HG03064 (cell line): Measurements from ENCODE around the gene CCL27.
A peak's percentile ranks its signal among the peaks of the same experiment; 100 is the strongest.

Source experiments
- ATAC-seq: cut with Tn5 transposase; IDR thresholded peaks from one replicate; pipeline ENCODE4 v1.9.1; 2021; ENCODE audit warnings: low read depth; ENCODE audit not compliant: unreplicated experiment

CCL27 gene

DNA sequence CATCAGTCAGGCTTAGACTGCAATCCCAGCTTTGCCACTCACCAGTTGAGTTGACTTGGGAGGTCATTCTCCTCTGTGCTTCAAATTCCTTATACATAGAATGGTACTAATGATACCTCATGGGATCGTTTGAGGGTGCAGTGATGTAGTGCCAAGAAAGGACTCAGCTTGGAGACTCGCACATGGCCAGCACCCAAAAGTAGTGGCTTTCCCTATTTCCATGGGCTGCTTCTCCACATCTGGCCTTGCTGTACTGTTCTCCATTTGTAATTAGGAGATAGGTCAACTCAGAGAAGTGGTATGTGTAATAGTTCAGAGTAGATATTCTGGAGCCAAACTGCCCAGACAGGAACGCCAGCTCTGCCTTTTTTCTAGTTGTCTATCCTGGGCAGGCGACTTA, 23.1 kb upstream of the CCL27 start:
- ATAC-seq, result no peak

DNA sequence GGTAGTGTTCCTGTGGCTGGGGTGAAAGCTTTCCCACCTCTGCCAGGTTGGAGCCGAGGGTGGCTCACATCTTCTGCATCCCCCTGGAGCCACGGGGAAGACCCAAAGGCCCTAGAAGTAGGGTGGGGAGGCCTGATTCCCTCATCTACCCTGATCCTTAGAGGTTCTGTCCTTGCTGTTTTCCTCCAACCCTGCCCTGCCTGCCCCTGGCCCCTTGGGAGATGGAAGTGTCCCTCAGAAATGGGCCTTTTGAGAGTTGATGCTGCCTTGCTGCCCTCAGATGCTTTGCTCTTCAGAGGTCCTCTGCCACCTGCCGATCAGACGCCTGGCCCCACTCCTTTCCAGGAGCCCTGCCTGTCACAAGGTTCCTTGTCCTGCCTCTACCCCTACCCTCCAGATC, 22.4 kb upstream of the CCL27 start:
- no peak for ATAC-seq

DNA sequence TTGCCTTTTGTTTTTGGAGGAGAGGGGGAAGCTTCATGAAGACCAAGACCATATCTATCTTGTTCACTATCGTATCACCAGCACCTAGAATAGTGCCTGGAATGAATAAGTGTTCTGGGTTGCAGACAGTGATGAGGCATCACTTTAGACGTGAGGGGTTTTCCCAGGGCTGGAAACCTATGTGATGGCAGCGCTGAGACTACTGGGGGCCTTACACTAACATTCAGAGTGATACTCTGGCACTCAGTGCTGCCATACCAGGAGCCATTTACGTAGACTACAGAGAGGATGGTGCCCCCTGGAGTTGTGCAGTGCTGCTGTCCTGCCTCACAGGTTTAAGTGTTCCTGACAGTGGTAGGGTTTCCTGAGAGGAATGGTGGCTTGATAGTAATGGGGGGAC, 21.7 kb upstream of the CCL27 start:
- ATAC-seq, result no peak

DNA sequence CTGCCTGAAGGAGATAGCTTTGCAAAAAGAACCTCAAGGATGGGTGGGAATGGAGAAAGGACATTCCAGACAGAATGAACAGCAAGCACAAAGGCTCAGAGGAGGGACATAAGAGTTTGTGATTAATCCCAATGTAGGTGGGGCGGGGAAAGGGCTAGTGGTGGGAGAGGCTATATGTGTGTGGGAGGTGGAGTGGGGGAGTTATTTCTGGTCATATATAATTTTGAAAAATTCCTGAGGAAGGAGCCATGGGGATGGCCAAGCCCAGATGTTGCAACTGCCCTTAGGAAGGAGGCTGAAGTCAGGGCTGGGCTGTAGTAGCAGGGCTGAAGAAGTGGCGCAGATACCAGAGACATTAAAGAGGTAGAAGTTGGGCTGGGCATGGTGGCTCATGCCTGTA, 13.4 kb upstream of the CCL27 start:
- ATAC-seq, result no peak

DNA sequence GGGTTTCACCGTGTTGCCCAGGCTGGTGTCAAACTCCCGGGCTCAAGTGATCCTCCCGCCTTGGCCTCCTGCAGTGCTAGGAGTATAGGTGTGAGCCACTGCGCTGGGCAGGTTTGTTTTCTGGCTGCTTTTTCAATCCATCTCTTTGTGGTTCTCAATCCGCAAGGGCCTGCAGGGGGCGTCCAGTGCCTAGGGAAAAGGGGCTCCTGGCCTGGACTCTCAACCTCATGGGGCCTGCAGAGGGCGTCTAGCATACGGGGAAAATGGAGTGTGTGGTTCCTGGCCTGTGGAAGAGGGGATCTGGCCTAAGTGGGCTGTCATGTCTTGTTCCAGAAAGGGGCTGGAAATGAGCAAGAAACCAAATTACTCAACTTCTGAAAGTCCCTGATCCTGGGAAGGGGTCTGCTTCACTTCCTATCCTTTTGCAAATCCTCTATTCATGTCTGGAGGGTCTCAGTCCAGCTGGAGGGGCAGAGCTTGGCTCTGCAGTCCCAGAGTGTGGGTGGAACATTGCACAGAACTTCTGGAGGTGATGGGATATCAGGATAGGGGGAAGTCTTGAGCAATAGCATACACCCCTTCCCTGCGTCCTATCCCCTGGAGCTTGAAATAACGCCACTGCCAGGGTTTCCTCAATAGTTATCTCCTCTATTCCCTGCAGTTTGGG, 12.7 kb upstream of the CCL27 start:
- ATAC-seq, result no peak

DNA sequence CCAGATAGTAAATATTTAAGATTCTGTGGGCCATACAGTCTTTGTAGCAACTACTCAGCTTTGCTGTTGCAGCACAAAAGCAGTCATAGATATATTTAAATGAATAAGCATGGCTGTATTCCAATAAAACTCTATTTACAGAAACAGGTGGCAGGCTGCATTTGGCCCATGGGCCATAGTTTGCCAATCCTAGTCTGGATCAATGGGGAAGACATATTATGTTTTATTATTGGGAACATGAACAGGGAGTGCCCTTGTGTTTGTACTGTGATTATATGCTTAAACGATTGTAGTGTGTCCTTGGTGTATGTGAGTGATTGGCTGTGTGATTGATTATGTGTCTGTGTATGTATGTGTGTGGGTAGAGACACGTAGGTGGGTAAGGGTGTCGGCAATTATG, 12.0 kb upstream of the CCL27 start:
- no peak for ATAC-seq

DNA sequence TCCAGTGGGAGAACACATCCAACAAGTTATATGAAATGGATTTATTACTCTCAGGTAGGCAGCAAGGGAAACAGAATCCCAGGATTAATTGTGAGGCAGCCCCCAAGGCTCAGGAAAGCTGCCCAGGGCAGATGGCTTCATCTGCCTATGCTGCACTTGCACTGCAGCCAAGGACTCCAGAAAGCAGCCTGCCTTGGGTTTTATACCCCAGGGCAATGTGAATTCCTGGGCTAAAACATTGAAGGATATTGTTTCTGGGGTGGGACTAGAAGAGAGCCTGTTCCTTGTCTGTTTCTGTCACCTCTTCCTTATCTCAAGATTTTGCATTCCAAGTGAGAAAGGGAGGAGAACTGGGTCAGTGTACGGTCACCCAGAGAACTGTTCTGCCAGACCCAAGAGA, 8.8 kb upstream of the CCL27 start:
- ATAC-seq, result no peak

DNA sequence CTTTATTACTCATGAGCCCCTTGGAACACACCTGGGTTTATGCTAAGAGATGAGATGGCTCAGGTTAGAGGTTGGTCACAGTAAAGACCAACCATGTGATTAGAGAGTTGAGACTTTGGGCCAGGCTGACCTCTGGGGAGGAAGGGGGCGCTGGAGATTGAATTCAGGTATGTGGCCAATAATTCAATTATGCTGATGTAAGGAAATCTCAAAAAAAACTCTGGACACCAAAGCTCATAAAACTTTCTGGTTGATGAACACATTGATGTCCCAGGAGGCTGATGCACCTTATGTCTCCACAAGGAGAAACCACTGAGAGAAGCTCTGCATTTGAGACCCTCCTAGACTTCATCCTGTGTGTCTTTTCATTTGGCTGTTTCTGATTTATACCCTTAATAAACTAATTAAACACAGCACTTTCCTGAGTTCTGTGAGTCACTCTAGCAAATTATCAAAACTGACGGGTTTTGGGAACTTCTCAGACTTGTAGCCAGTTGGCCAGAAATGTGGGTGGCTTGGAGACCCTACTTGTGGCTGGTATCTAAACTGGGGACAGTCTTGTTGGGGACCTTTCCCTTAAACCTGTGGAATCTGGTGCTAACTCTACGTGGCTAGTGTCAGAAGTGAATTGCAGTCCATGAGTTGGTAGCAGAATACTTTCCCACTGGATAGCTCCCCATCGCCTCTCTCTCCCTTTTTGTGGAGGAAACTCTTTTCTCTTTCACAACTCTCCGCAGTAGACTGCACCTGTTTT, 7.5 kb upstream of the CCL27 start:
- ATAC-seq, result no peak

DNA sequence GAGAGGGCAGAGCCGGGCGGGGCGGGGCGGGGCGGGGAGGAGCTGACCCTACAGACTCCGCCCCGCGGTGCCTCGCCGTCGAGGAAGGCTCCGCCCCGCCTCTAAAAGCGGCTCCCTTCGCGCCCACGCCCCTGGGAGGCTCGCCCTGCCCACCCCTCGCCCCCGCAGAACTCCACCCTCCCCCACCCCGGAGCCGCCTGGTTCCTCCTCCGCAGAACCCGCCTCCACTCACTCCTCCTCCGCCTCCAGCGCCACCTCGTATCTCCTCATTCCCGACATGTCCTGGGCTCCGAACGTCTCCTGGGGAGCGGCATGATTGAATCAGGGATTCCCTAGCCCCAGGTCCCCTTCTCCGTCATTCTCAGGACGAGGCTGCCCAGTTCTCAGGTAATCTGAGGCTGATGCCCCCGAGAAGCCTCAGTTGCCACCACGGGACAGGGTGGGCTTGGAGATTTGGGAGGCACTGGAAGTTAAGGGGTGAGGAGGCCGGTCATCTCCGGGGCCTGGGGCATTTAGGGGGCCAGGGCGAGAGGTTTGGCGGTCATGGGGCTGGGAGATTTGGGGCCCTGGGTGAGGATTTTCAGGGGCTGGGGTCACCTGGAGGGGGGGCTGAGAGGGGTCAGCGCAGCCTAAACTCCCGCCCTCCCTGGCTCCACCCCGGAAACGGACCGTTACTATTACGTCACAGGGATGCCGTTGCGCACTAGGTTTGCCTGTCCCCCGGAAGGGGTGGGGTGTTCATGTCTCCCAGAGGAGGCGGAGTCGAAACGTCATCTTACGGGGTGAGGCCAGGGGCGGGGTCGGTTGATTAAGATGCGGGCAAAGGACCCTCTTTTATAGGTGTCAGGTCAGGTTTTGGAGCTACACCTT, 3.2 kb upstream of the CCL27 start:
- ATAC-seq, result no peak

DNA sequence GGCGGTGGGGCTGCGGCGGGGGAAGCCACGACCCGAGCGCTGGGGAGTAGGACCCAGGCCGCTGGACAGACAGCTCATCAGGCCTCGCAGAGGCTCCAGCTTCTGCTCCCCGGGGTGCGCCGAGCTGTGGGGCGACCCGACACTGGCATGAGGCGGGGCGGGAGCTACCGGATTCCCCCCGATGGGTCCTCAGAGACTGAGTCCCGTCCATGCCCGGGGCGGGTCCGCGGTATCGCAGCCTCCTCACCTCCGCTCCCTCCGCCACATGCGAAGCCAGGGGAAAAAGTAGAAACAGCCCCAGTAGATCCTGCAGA, 2.6 kb upstream of the CCL27 start:
- no peak for ATAC-seq

DNA sequence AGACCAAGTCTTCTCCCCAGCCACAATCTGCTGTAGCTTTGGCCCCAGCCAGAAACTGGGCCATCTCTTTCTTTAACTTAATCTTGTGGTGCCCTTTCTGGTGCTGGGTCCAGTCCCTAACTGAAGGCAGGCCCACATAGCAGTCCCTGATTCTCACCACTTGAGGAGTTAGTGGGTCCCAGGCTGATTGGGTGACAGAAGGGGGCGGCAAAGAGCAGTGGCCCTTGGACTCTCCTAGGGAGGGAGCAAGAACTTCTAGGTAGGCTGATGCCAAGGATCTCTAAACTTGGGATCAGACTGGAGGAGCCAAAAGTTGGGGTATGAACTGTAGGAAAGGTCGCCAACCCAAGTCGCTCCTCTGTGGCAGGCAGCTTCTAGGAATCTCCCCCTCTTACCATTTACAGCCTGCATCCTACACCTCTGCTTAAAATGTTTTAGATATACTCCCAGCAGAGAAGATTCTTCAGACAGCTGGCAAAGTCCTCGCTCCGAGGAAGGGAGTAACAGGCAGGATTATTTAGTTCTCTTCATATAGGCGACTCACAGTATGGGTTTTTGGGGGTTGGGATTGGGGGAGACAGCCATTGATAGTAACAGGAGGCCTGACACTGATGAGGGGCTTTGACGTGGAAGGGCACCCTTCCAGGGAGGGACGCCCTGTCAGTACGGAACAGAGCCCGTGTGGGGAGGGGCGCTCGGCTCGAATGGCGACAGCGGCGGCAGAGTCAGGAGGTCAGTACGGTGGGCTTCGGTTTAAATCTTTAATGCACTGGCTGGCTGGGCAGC, 2.0 kb upstream of the CCL27 start:
- ATAC-seq, result peak; percentile 61

DNA sequence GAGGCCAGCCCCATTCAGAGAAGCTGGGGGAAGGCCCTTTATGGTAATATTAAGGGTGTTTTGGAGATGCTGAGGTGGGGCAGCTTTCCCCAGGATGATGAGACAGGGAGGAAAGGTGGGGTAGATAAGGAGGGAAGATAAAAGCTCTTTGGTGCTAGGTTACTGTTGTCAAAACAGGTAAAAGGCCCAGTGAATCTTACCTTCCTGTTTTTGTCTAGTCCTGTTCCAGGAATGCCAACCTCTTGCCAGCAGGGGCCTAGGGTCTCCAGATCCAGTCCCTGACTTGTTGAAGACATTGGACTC, 797 bp upstream of the CCL27 start:
- no peak for ATAC-seq

DNA sequence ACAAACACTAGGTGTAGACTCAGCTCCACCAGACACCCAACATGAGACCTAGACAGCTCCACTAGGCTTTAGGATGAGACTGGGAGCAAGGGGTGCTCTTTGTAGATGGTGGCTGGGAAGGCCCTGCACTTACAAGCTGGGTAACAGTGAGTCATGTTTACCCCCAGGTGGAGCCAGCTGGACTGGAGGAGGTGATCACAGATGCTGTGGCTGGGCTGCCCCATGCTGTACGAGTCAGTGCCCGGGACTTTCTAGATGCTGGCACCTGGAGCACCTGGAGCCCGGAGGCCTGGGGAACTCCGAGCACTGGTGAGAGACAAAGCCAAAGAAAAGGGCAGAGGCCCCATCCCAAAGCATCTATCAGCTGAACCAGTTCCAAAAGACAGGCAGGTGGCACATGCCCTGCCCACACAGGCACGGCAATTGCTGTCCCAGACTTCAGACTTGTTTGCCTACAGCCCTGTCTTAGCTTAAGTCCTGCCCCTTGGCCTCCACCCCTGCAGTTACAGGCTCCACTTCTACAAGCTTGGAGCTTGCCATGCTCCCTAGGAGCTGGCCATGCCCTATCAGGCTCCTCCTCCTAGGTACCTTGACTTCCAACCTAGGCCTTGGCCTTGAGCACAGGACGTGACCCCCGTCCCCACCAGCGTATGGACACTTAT, 2.7 kb downstream of the CCL27 start:
- ATAC-seq, result no peak

DNA sequence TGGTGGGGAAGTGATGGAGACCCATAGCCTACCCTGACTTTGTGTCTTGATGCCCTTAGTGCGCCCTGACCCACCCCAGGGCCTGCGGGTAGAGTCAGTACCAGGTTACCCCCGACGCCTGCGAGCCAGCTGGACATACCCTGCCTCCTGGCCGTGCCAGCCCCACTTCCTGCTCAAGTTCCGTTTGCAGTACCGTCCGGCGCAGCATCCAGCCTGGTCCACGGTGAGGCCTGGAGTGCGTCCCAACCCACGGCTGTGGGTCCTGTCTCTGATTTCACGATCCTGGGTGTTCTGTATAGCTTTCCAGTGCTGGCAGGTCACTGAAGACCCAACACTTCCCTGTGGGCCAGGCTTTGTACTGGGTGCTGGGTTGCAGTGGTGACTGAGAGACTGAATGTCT, 4.0 kb downstream of the CCL27 start:
- ATAC-seq, result no peak

DNA sequence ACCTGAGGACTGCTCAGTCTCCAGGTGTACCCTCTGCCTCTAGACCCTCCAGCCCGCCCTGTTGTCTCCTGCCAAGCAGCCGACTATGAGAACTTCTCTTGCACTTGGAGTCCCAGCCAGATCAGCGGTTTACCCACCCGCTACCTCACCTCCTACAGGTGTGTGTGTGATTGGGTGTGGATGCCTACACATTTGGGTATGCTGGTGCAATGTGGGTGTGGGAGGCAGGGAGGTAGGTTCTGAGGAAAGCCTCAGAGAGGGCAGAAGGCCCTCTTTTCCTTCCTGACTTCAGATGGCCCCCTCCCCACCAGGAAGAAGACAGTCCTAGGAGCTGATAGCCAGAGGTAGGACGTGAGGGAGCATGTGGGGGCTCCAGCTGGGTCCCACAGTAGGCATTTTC, 5.5 kb downstream of the CCL27 start:
- ATAC-seq, result no peak

DNA sequence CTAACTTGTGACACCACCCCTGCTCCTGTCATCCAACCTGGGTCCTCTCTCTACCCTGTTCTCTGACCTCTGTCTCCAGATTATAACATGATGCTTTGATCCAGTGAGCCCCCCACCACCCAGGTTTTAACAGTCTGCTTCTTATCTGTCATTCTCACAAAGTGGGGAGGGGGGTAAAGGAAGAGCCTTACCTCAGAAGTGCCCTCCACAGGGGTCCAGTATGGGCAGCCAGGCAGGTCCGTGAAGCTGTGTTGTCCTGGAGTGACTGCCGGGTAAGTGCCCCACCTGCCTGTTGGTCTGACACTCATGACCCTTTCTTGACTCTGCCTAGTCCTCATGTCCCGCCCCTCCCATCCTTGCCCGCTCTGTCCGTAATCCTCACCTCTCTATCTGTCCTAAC, 7.1 kb downstream of the CCL27 start:
- no peak for ATAC-seq

DNA sequence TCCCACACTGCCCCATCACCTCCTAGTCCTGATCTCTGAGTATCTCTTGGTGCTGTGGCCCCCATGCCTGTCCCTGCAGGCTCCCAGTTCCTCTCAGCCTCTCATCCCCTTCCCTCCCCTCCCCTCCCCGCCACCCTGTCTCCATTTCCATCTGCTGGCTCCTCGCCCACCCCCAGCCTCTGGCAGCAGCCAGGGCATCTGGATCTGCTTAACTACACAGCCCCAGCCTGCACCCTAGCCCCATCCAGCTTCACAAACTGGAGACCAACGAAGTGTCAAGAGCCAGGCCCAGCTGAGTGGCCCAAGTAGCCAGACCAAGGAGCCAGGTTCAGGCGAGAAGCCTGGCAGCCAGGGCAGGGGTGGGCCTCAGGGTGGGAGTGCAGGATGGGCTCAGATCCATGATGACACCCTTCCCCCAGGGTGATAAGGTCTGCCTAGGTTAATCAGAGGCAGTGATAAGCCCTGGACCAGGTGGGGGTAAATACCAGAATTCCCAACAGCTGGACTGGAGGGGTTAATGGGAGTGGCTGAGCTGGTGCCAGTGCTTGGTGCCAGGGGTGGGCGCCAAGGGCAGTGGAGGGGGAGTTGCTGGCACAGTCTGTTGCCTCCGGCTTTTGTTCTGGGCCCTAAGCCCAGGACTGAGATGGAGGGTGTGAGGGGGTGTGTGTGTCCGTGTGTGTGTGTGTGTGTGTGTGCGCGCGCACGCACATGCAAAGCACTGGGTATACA, 8.0 kb downstream of the CCL27 start:
- no peak for ATAC-seq

DNA sequence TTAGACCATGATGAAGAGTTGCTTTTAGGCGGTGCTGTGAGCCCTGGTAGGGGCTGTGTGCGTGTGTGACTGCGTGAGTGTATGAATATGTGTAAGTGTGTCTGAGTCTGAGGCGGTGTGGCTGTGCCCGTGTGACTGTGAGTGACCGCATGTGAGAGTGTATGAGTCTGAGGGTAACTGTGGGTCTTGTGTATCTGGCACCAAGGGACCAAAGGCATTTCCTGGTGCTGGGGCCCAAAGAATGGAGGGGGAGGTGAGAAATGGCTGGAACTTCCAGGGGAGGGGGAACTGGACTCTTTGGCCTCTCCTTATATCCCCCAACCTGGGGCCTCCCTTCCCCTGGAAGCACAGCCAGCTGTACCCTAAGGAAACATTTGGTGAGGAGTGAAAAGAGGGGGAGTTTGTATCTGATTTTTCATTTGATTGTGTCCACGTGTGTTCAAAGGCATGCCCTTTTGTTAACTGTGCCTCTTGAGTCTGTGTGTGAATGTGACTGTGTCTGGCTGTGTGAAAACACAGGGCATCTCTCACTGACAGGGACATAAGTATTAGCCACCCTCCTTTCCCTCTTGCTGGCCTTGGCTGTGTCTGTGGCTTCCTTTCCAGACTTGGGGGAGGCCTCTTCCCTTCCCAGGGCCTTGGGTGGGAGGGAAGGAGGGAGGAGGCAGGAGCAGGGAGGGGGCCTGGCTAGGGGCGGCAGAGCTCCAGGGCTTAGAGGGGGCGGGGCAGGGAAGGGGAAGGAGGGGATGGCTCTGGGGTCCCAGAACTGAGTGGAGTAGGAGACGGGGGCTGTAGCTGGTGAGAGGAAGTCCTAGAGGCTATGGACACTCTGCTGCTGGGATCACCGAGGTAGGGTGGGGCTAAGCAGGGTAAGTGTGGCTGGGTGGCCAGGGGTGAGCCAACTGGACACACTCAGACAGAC, 9.0 kb downstream of the CCL27 start:
- no peak for ATAC-seq

DNA sequence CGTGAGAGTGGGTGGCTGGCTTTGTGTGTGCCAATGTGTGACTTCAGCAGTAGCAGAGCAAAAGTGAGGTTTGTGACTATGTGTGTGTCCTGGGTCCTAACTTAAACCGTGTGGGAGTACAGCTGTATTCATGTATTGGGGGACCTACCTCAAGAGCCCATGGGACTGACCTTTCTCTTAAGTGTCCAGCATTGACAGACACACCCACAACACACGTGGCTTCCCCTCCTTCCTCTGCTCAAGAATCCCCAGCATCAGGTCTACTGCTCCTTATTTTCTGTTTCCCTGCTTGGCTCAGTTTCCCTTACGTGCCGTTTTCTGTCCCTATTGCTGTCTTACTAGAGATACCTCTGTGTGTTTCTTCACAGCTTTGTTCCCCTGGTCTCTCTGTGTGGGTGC, 9.9 kb downstream of the CCL27 start:
- no peak for ATAC-seq
